Measurements from ENCODE around the gene HPSE. TPM values are rescaled to one million over a fixed set of nuclear protein-coding genes. Genes with fewer than 3 reads are reported as not detected.
"Not testable (repeated sequence)": the region's sequence is repeated elsewhere in the genome, so short reads cannot be mapped to it uniquely, and the experiment has no call there.

The HPSE gene
- total RNA-seq, 1 donor from 2014 or later = 5.5 TPM

GRCh38 chr4:83282049-83282535 is 52.6 kb downstream of the HPSE start:
- intact Hi-C loops (cut with DNase I) = no loop called here
- no peak overlapping the region for H3K4me3 ChIP-seq
- no peaks in the 10 kb centered on the region for H3K9me3 ChIP-seq
- no peaks in the 10 kb centered on the region for H3K27me3 ChIP-seq (ENCODE audit: low read depth)
- no peak overlapping the region for H3K27ac ChIP-seq
- H3K4me1 ChIP-seq = peaks cover 22% of the 10 kb centered on the region
- DNase-seq = no peak
- TF ChIP-seq CTCF (IDR thresholded peaks at IDR 0.05) = peak; percentile 69
- ATAC-seq = no peak
- peaks cover 11% of the 10 kb centered on the region for H3K36me3 ChIP-seq

GRCh38 chr4:83281307-83281706 is 53.3 kb downstream of the HPSE start:
- Histone ChIP-seq H3K27ac (no peak overlapping the region), H3K9me3 (no peaks in the 10 kb centered on the region), H3K4me1 (peaks cover 22% of the 10 kb centered on the region), H3K4me3 (no peak overlapping the region), H3K27me3 (ENCODE audit: low read depth) (no peaks in the 10 kb centered on the region), H3K36me3 (peaks cover 11% of the 10 kb centered on the region)
- no peak for TF ChIP-seq CTCF (IDR thresholded peaks at IDR 0.05)
- no peak for DNase-seq
- intact Hi-C loops (cut with DNase I) = no loop called here
- ATAC-seq = no peak

- ATAC-seq = no peak
- Histone ChIP-seq H3K36me3 (peaks cover 14% of the 10 kb centered on the region), H3K27ac (no peak overlapping the region), H3K4me3 (no peak overlapping the region), H3K27me3 (ENCODE audit: low read depth) (no peaks in the 10 kb centered on the region), H3K4me1 (peaks cover 2% of the 10 kb centered on the region), H3K9me3 (no peaks in the 10 kb centered on the region)
- intact Hi-C loops (cut with DNase I) = no loop called here
- TF ChIP-seq CTCF (IDR thresholded peaks at IDR 0.05) = no peak
- DNase-seq = no peak
Measured at GRCh38 chr4:83276299-83277040, 58.2 kb downstream of the HPSE start.

GRCh38 chr4:83273926-83274325 is 60.7 kb downstream of the HPSE start:
- DNase-seq; H3K4me1 ChIP-seq; H3K4me3 ChIP-seq; H3K27me3 ChIP-seq (ENCODE audit: low read depth); ATAC-seq; H3K27ac ChIP-seq; intact Hi-C loops (cut with DNase I); H3K9me3 ChIP-seq: not testable (repeated sequence)
- peaks cover 34% of the 10 kb centered on the region for H3K36me3 ChIP-seq

- intact Hi-C loops (cut with DNase I) = no loop called here
- Histone ChIP-seq H3K4me3 (no peak overlapping the region), H3K27me3 (ENCODE audit: low read depth) (no peaks in the 10 kb centered on the region), H3K4me1 (no peaks in the 10 kb centered on the region), H3K36me3 (peaks cover 24% of the 10 kb centered on the region), H3K9me3 (no peaks in the 10 kb centered on the region), H3K27ac (no peak overlapping the region)
- no peak for ATAC-seq
- no peak for TF ChIP-seq CTCF (IDR thresholded peaks at IDR 0.05)
- DNase-seq = no peak
Measured at GRCh38 chr4:83272900-83273299, 61.7 kb downstream of the HPSE start.

GRCh38 chr4:83269256-83269655 is 65.4 kb downstream of the HPSE start:
- no peak for DNase-seq
- intact Hi-C loops (cut with DNase I) = no loop called here
- no peaks in the 10 kb centered on the region for H3K9me3 ChIP-seq
- H3K27me3 ChIP-seq (ENCODE audit: low read depth) = no peaks in the 10 kb centered on the region
- ATAC-seq = no peak
- H3K4me3 ChIP-seq = no peak overlapping the region
- no peaks in the 10 kb centered on the region for H3K4me1 ChIP-seq
- no peak for TF ChIP-seq CTCF (IDR thresholded peaks at IDR 0.05)
- H3K27ac ChIP-seq = no peak overlapping the region
- H3K36me3 ChIP-seq = peaks cover 24% of the 10 kb centered on the region

Data from lower lobe of right lung (tissue), 2 donors.